NCI-H128 (cell line): ENCODE data around the gene TKTL2.
"Not testable (repeated sequence)": the region's sequence is repeated elsewhere in the genome, so short reads cannot be mapped to it uniquely, and the experiment has no call there.

Experiments
- DNase-seq: peaks from one replicate; lab custom pipeline; 2025; ENCODE audit not compliant: unreplicated experiment; lab: John Stamatoyannopoulos, UW

Gene TKTL2

DNA sequence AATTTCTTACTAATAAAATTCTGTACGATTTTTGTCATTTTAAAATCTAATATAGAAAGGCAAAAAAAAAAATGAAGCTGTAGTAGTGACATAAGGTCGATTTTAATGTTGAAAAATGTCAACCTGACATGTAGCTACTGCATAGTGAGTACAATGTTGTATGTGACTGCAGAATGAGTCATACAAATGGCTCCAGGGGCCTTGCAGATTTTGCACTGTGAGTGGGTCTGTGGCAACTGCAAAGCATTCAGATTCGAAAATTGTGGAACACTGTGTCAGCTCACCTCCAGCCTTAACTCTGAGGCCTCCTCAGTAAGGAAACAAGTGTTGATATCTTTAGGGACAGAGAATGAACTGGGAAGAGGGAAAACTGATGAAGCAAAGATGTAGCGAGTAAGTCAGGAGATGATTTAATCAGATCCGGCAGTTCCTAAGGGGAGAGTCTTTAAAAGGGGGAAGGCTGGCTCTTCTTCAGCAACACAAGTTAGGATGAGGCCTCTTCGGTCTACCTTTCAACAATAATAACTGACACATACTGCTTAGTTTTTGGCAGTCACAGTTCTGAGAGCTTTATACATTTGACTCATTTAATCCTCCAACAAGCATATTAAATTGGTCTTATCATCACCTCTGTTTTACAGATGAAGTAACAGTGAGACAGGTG, 24.9 kb downstream of the TKTL2 start:
- DNase-seq, result no peak

DNA sequence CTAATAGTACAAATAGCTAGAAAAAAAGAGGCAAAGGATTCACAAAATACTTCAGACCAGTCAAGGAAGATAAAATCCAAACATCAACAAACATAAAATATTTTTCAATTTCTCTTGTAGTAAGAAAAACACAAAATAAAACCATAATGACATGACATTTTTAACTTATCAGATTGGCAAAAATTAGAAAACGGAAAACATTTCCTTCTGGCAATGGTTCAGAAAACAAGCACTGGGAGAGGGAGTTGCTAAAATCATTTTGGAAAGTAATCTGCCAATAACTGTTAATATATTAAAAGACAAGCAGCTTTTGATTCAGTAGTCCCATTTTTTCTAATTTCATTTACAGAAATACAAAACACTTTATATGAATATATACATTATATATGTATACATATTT, 26.1 kb downstream of the TKTL2 start:
- DNase-seq, result no peak

DNA sequence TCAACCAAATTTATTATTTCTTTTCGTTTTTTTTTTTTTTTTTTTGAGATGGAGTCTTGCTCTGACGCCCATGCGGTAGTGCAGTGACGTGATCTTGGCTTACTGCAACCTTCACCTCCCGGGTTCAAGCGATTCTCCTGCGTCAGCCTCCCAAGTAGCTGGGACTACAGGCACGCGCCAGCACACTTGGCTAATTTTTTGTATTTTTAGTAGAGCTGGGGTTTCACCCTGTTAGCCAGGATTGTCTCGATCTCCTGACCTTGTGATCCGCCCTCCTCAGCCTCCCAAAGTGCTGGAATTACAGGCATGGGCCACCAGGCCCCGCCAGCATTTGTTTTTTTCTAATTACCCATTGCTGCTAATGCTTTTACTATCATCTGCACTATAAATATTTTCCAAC, 26.5 kb downstream of the TKTL2 start:
- not testable (repeated sequence) for DNase-seq

DNA sequence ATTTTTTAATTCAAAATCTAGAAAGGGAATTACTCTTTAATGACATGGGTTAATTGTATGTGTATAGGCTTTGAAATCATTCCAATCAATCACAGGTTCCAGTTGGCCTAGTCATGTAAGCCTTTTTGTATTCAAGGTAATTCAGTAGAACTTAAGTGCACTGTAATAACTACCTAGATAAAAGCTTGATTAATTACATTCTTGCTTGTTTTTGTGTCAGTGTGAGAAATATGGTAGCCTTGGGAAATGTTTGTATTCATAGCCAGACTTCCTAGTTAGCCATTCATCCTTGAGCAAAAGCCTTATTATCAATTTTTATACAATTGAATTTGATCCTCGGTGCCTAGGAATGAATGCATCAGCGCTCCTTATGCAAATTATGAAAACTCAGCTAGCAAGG, 33.5 kb downstream of the TKTL2 start:
- DNase-seq, result no peak
